ENCODE results near the gene ZNF496.

DNA sequence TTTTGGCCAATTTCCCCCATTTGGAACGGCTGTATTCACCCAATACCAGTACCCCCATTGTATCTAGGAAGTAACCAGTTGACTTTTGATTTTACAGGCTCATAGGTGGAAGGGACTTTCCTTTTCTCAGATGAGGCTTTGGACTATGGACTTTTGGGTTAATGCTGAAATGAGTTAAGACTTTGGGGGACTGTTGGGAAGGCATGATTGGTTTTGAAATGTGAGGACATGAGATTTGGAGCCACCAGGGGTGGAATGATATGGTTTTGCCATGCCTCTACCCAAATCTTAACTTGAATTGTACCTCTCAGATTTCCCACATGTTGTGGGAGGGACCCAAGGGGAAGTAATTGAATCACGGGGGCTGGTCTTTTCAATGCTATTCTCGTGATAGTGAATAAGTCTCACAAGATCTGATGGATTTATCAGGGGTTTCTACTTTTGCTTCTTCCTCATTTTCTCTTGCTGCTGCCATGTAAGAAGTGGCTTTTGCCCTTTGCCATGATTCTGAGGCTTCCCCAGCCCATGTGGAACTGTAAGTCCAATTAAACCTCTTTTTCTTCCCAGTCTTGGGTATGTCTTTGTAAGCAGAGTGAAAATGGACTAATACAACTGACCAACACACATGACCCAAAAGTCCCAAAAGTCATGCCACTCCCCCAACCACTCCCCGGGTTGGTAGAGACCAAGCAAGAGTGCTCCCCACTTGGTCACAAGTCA, 35.4 kb upstream of the ZNF496 start:
- TF ChIP-seq, protein P1, sequence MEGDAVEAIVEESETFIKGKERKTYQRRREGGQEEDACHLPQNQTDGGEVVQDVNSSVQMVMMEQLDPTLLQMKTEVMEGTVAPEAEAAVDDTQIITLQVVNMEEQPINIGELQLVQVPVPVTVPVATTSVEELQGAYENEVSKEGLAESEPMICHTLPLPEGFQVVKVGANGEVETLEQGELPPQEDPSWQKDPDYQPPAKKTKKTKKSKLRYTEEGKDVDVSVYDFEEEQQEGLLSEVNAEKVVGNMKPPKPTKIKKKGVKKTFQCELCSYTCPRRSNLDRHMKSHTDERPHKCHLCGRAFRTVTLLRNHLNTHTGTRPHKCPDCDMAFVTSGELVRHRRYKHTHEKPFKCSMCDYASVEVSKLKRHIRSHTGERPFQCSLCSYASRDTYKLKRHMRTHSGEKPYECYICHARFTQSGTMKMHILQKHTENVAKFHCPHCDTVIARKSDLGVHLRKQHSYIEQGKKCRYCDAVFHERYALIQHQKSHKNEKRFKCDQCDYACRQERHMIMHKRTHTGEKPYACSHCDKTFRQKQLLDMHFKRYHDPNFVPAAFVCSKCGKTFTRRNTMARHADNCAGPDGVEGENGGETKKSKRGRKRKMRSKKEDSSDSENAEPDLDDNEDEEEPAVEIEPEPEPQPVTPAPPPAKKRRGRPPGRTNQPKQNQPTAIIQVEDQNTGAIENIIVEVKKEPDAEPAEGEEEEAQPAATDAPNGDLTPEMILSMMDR (IDR thresholded peaks at IDR 0.05; ENCODE audit: insufficient read depth, low read depth, low read length) = no peak
- TF ChIP-seq EZH2 (IDR thresholded peaks at IDR 0.05; ENCODE audit: insufficient read depth, low read length) = no peak
